Vagina (tissue), 2 donors: ENCODE results near the gene LHX5. TPM values are rescaled to one million over a fixed set of nuclear protein-coding genes. Genes with fewer than 3 reads are reported as not detected.

Experiments
- DNase-seq, 2 donors: peaks; one replicate each; pipeline ENCODE4 v3.0.0-alpha.2; 2017; ENCODE audit errors: extremely low spot score in 2 of 2
- H3K27ac ChIP-seq: fragments of 200-600 bp; sonication (generic); one replicate; pipeline ENCODE4 v1.5.1; 2019
- H3K27me3 ChIP-seq: fragments of 200-600 bp; sonication (generic); one replicate; pipeline ENCODE4 v1.5.1; 2019
- H3K36me3 ChIP-seq, 2 donors: fragments of 200-600 bp; sonication (generic); one replicate each; pipeline ENCODE4 v1.5.1; 2017 to 2019
- H3K4me1 ChIP-seq: fragments of 200-600 bp; sonication (generic); one replicate; pipeline ENCODE4 v1.5.1; 2019
- H3K4me3 ChIP-seq, 2 donors: fragments of 200-600 bp; sonication (generic); 1 replicate in 1 of 2; 2 replicates in 1 of 2; pipeline ENCODE4 v1.5.1; 2016 to 2019
- H3K9me3 ChIP-seq: fragments of 200-600 bp; sonication (generic); one replicate; pipeline ENCODE4 v1.5.1; 2019
- CTCF ChIP-seq, 3 experiments: fragments of 450-650 bp in 2 of 3; fragments of 200-600 bp in 1 of 3; sonication (generic) in 1 of 3; IDR thresholded peaks; one replicate each; pipeline ENCODE4 v1.5.1; 2017 to 2019; ENCODE audit warnings: antibody characterized with exemption in 3 of 3, mild to moderate bottlenecking in 2 of 3, moderate library complexity in 2 of 3
- POLR2A ChIP-seq, 2 donors: fragments of 450-650 bp; IDR thresholded peaks; one replicate each; pipeline ENCODE4 v1.6.1; 2017; ENCODE audit warnings: antibody characterized with exemption in 2 of 2, mild to moderate bottlenecking in 2 of 2, moderate library complexity in 2 of 2
- POLR2AphosphoS5 ChIP-seq, 2 donors: sonication (generic); formaldehyde crosslinking; IDR thresholded peaks; one replicate each; pipeline ENCODE4 v1.9.0; 2017; ENCODE audit warnings: antibody characterized with exemption in 2 of 2, mild to moderate bottlenecking in 2 of 2, low read depth in 1 of 2; ENCODE audit not compliant: insufficient read depth in 1 of 2
- intact Hi-C: fragments of 100-400 bp; cut with DNase I; formaldehyde crosslinking; loops from one replicate; pipeline ENCODE4 v1.15.1; 2023
- total RNA-seq: library from RNA; depleted of rRNA; stranded (reverse); fragments of >200 nt; gene quantifications from one replicate; pipeline ENCODE4 v1.2.3, GENCODE V29; 2016

Gene LHX5
- total RNA-seq, 1 donor from 2014 or later = not detected

DNA sequence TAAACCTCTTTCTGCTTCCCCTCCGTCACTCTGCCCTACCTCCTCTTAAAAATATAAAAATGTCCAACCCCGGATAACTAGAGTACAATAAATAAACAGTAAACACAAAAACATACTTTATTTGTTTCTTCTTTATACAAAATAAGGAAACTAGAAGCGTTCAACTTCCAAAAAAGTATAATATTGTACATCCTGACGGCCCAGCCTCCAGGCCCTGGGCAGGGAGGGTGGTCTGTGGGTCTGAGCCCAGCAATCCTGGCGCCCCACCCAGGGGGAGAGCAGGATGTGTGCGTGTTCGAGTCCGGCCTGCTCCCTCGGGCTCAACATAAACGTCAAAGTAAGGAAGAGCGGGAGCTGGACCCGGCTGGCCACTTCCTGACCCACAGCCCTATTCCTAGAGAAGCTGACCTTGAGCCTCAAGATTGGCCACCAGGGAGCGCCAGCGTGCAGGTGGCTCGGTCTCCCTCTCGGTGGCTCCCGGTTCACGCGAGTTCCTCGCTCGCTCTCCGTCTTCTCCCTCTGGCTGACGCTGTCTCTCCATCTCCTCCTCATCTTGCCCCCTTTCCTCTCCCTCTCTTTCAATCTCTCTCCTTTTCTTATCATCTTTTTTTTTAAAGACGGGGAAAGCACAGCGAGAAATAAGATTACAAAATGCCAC is 9.4 kb downstream of the LHX5 start:
- peak; percentile 37 to 55 (median 48) for TF ChIP-seq CTCF (IDR thresholded peaks at IDR 0.05)
- no peak for TF ChIP-seq POLR2A (IDR thresholded peaks at IDR 0.05)
- TF ChIP-seq POLR2AphosphoS5 (IDR thresholded peaks at IDR 0.05; ENCODE audit: insufficient read depth in 1 of 2, low read depth in 1 of 2) = no peak
- Histone ChIP-seq H3K27me3 (peaks cover 40% of the 10 kb centered on the region), H3K4me3 (peak overlapping the region in 1 of 2 donors; percentile 21), H3K27ac (no peak overlapping the region), H3K4me1 (peaks cover 38% of the 10 kb centered on the region), H3K9me3 (no peaks in the 10 kb centered on the region), H3K36me3 (no peaks in the 10 kb centered on the region)
- intact Hi-C loops = loop anchor here (2.0 to 10.0 kb wide), 2 partner anchors 35 to 443 kb away; no protein-coding TSS in a partner anchor
- DNase-seq = no peak

DNA sequence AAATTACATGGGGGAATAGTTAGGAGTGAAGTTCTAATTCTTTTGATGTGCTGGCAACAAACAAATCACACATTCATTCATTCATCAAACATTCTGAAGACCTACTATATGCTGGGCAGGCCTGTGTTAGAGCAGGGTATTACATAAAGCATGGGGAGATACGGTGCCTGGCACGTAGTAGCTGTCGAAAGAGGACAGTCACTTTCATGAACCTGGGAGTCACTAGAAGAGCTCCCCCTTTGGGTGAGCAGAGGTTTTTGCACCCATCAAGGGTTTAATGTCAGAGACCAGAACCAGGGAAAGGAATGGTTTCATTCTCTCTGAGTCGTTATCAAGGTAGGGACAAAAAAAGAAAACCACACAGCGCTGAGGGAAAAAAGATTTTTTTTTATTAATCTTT is 10.0 kb downstream of the LHX5 start:
- Histone ChIP-seq H3K27me3 (peaks cover 37% of the 10 kb centered on the region), H3K27ac (no peak overlapping the region), H3K4me1 (peaks cover 34% of the 10 kb centered on the region), H3K36me3 (no peaks in the 10 kb centered on the region), H3K9me3 (no peaks in the 10 kb centered on the region), H3K4me3 (no peak overlapping the region)
- no peak for DNase-seq
- TF ChIP-seq POLR2AphosphoS5 (IDR thresholded peaks at IDR 0.05; ENCODE audit: insufficient read depth in 1 of 2, low read depth in 1 of 2) (no peak), CTCF (IDR thresholded peaks at IDR 0.05) (no peak)
- intact Hi-C loops = loop anchor here (2.0 to 10.0 kb wide), 2 partner anchors 35 to 443 kb away; no protein-coding TSS in a partner anchor

GRCh38 chr12:113459981-113460380 is 11.7 kb downstream of the LHX5 start:
- H3K27me3 ChIP-seq = peaks cover 22% of the 10 kb centered on the region
- intact Hi-C loops = loop anchor here (10.0 kb wide), 1 partner anchor 445 kb away; no protein-coding TSS in a partner anchor
- no peak for TF ChIP-seq POLR2AphosphoS5 (IDR thresholded peaks at IDR 0.05; ENCODE audit: insufficient read depth in 1 of 2, low read depth in 1 of 2)
- no peak for TF ChIP-seq POLR2A (IDR thresholded peaks at IDR 0.05)
- TF ChIP-seq CTCF (IDR thresholded peaks at IDR 0.05) = no peak

DNA sequence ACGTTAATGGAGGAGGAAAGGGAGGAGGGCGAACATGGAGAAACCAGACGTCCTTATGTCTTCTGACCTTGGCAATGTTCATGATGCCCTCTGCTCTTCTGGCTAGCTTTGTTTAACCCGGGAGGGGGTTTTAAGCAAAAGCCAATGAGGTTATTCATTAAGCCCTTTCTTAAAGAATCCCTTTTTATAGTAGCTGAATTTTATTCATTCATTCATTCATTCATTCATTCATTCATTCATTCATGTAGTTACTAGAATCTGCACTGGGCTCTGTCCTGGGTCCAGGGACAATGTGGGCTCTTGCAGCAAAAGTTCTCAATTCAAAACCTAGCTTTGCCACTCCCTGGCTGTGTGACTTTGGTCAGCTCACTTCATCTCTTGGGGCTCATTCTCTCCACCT is 14.0 kb downstream of the LHX5 start:
- H3K9me3 ChIP-seq = no peaks in the 10 kb centered on the region
- H3K27me3 ChIP-seq = peaks cover 10% of the 10 kb centered on the region
- intact Hi-C loops = no loop called here
- no peak for DNase-seq
- H3K4me1 ChIP-seq = peaks cover 2% of the 10 kb centered on the region
- no peaks in the 10 kb centered on the region for H3K36me3 ChIP-seq
- no peak overlapping the region for H3K4me3 ChIP-seq
- no peak overlapping the region for H3K27ac ChIP-seq
- TF ChIP-seq CTCF (IDR thresholded peaks at IDR 0.05) = no peak
- TF ChIP-seq POLR2A (IDR thresholded peaks at IDR 0.05) = no peak
- no peak for TF ChIP-seq POLR2AphosphoS5 (IDR thresholded peaks at IDR 0.05; ENCODE audit: insufficient read depth in 1 of 2, low read depth in 1 of 2)

More at GRCh38 chr12:113459981-113460380, 11.7 kb downstream of the LHX5 start:
- no peak for DNase-seq
- H3K9me3 ChIP-seq = no peaks in the 10 kb centered on the region
- H3K4me1 ChIP-seq = peaks cover 25% of the 10 kb centered on the region
- no peak overlapping the region for H3K27ac ChIP-seq
- no peak overlapping the region for H3K4me3 ChIP-seq
- no peaks in the 10 kb centered on the region for H3K36me3 ChIP-seq

GRCh38 chr12:113457185-113457584 is 14.5 kb downstream of the LHX5 start:
- H3K27me3 ChIP-seq = peaks cover 6% of the 10 kb centered on the region
- no peak overlapping the region for H3K27ac ChIP-seq
- H3K36me3 ChIP-seq = no peaks in the 10 kb centered on the region
- H3K4me3 ChIP-seq = no peak overlapping the region
- TF ChIP-seq POLR2AphosphoS5 (IDR thresholded peaks at IDR 0.05; ENCODE audit: insufficient read depth in 1 of 2, low read depth in 1 of 2) = no peak
- no peak for TF ChIP-seq CTCF (IDR thresholded peaks at IDR 0.05)
- TF ChIP-seq POLR2A (IDR thresholded peaks at IDR 0.05) = no peak
- no peak for DNase-seq
- H3K9me3 ChIP-seq = no peaks in the 10 kb centered on the region
- intact Hi-C loops = no loop called here
- H3K4me1 ChIP-seq = no peaks in the 10 kb centered on the region
